IMR-90 (cell line): ENCODE measurements around the gene TMPRSS2.

ENCODE experiments used
- BHLHE40 ChIP-seq: fragments of 150-350 bp; IDR thresholded peaks from 2 replicates; pipeline ENCODE4 v1.6.1; 2016; ENCODE audit warnings: mild to moderate bottlenecking, low read depth, low read length
- CEBPB ChIP-seq: IDR thresholded peaks from 2 replicates; pipeline ENCODE4 v1.6.1; 2012; ENCODE audit warnings: low read depth, low read length, improper control_type of control experiment
- CTCF ChIP-seq: conservative IDR thresholded peaks from 2 replicates; pipeline ENCODE4 v1.5.1; 2012; ENCODE audit warnings: mild to moderate bottlenecking, low read depth, low read length, improper control_type of control experiment
- FOS ChIP-seq: fragments of 150-350 bp; IDR thresholded peaks from 2 replicates; pipeline ENCODE4 v1.6.1; 2016; ENCODE audit warnings: low read depth, low read length
- MAFK ChIP-seq: IDR thresholded peaks from 2 replicates; pipeline ENCODE4 v1.6.1; 2012; ENCODE audit warnings: low read depth, low read length, improper control_type of control experiment
- MAZ ChIP-seq: IDR thresholded peaks from 2 replicates; pipeline ENCODE4 v1.6.1; 2012; ENCODE audit warnings: low read depth, mild to moderate bottlenecking, low read length, improper control_type of control experiment, moderate library complexity, borderline replicate concordance
- MXI1 ChIP-seq: IDR thresholded peaks from 2 replicates; pipeline ENCODE4 v1.6.1; 2012; ENCODE audit warnings: low read depth, mild to moderate bottlenecking, low read length, moderate library complexity, borderline replicate concordance
- POLR2A ChIP-seq: IDR thresholded peaks from 2 replicates; pipeline ENCODE4 v1.6.1; 2012; ENCODE audit warnings: mild to moderate bottlenecking, low read depth, low read length
- RAD21 ChIP-seq: IDR thresholded peaks from 2 replicates; pipeline ENCODE4 v1.6.1; 2012; ENCODE audit warnings: low read length, improper control_type of control experiment
- RCOR1 ChIP-seq: IDR thresholded peaks from 2 replicates; pipeline ENCODE4 v1.6.1; 2012; ENCODE audit warnings: mild to moderate bottlenecking, low read length, improper control_type of control experiment; ENCODE audit not compliant: insufficient replicate concordance
- RFX5 ChIP-seq: IDR thresholded peaks from 2 replicates; pipeline ENCODE4 v1.8.0; 2012; ENCODE audit warnings: low read depth, mild to moderate bottlenecking, low read length, moderate library complexity
- SMC3 ChIP-seq: fragments of 150-350 bp; IDR thresholded peaks from 2 replicates; pipeline ENCODE4 v1.6.1; 2016; ENCODE audit warnings: low read depth, mild to moderate bottlenecking, antibody characterized with exemption, low read length, moderate library complexity
- USF2 ChIP-seq: fragments of 150-350 bp; IDR thresholded peaks from 2 replicates; pipeline ENCODE4 v1.6.1; 2017; ENCODE audit warnings: mild to moderate bottlenecking, antibody characterized with exemption, low read length, low read depth

GRCh38 chr21:41507521-41508414, at the start of gene TMPRSS2:
- TF ChIP-seq CTCF (no peak), POLR2A (no peak), CEBPB (no peak), MAFK (no peak), USF2 (no peak), MAZ (no peak), RAD21 (no peak), FOS (no peak), MXI1 (no peak), SMC3 (no peak), RCOR1 (no peak), RFX5 (no peak), BHLHE40 (no peak)
